K562 (cell line): Measurements from ENCODE around the gene TFAP2B. TPM values are rescaled to one million over a fixed set of nuclear protein-coding genes. Genes with fewer than 3 reads are reported as not detected.

Source experiments
- CREM ChIP-seq: IDR thresholded peaks from 2 replicates; pipeline ENCODE4 v1.6.1; 2014; ENCODE audit warnings: antibody characterized with exemption, low read depth
- PCBP1 ChIP-seq: fragments of 200-400 bp; formaldehyde crosslinking; IDR thresholded peaks from 2 replicates; pipeline ENCODE4 v1.6.1; 2018; ENCODE audit warnings: mild to moderate bottlenecking, low read depth, low read length; ENCODE audit not compliant: poor library complexity, severe bottlenecking
- SMARCC2 ChIP-seq: fragments of 450-650 bp; IDR thresholded peaks from 2 replicates; pipeline ENCODE4 v1.6.1; 2017; ENCODE audit warnings: antibody characterized with exemption, moderate library complexity, mild to moderate bottlenecking, low read depth
- ZNF644 ChIP-seq: fragments of 200-800 bp; sonication (Bioruptor generic); IDR thresholded peaks from 2 replicates; pipeline ENCODE4 v1.6.1; 2016; ENCODE audit warnings: low read depth, missing genetic modification characterization, missing compliant biosample characterization
- ZNF778 ChIP-seq: fragments of 450-650 bp; formaldehyde crosslinking; IDR thresholded peaks from 2 replicates; pipeline ENCODE4 v1.4.0; 2020; ENCODE audit warnings: mild to moderate bottlenecking, moderate library complexity
- polyA plus RNA-seq, 8 experiments: library from polyadenylated mRNA; depleted of rRNA in 4 of 8; stranded (reverse) in 5 of 8; unstranded in 3 of 8; fragments of >200 nt; fragmentation: Nextera tagmentation in 2 of 8; fragmentation: Illumina TruSeq in 1 of 8; extraction: Ambion mirVana in 2 of 8; extraction: Trizol in 1 of 8; gene quantifications; 2 replicates each; pipeline versions ENCODE4 v1.2.1 to v1.2.3, GENCODE V29; 2011 to 2014; ENCODE audit warnings: inconsistent platforms in 1 of 8, missing spikeins in 1 of 8
- total RNA-seq, 7 experiments: library from RNA; depleted of rRNA in 6 of 7; stranded (reverse); fragments of >200 nt in 6 of 7; fragmentation: Illumina TruSeq in 2 of 7; extraction: Trizol in 2 of 7; gene quantifications; 2 replicates each; pipeline versions ENCODE4 v1.2.1 to v1.2.3, GENCODE V29; 2011 to 2021; ENCODE audit warnings: low replicate concordance in 1 of 7
- TF ChIP-seq, protein P1 (sequence below): sonication (generic); formaldehyde crosslinking; IDR thresholded peaks from 2 replicates; pipeline ENCODE4 v1.8.0; 2022; ENCODE audit warnings: missing genetic modification reagents, mild to moderate bottlenecking, moderate library complexity, borderline replicate concordance
- TF ChIP-seq, protein P2 (sequence below): fragments of 150-350 bp; IDR thresholded peaks from 2 replicates; pipeline ENCODE4 v1.6.1; 2014; ENCODE audit warnings: low read depth, mild to moderate bottlenecking, low read length, borderline replicate concordance

The TFAP2B gene
- total and polyA plus RNA-seq, 9 of the 15 experiments (the other 6 are each of a cell fraction or from before 2014, with no cell fraction given), result not detected

DNA sequence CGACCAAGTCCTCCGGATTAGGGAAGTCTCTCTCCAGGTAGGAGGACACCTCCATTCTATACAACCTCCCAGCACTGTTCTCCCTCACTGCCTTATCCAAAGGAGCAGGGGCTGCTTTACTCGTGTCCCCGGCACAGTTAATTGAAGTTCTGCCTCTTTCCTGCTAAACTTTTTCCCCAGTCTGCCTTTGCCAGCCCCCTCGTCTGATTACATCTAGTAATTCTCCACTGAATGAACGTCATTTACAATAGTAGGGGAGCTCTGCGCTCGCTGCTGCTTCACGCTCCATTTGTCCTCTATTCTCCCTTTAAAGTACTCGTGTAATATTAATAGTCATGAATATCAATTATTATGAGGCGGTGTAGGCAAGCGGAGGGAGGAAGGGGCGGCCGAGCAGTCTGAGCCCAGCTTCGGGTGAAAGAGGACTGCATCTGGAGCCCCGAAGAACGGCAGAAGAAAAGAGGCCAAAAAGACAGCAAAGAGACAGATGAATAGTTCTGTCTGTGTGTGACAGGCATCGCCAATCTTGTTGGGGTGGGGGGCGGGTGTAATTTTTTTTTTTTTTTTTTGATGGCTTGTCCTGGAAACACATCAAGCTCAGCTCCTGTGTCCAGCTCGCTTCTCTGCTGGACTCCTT is 2.9 kb downstream of the TFAP2B start (continued):
- TF ChIP-seq ZNF778 (CRISPR knock-in tag) (no peak), ZNF644 (tag) (no peak), CREM (no peak), SMARCC2 (no peak), PCBP1 (no peak)
- TF ChIP-seq, protein P1, sequence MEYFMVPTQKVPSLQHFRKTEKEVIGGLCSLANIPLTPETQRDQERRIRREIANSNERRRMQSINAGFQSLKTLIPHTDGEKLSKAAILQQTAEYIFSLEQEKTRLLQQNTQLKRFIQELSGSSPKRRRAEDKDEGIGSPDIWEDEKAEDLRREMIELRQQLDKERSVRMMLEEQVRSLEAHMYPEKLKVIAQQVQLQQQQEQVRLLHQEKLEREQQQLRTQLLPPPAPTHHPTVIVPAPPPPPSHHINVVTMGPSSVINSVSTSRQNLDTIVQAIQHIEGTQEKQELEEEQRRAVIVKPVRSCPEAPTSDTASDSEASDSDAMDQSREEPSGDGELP (CRISPR knock-in tag), result no peak
- TF ChIP-seq, protein P2, sequence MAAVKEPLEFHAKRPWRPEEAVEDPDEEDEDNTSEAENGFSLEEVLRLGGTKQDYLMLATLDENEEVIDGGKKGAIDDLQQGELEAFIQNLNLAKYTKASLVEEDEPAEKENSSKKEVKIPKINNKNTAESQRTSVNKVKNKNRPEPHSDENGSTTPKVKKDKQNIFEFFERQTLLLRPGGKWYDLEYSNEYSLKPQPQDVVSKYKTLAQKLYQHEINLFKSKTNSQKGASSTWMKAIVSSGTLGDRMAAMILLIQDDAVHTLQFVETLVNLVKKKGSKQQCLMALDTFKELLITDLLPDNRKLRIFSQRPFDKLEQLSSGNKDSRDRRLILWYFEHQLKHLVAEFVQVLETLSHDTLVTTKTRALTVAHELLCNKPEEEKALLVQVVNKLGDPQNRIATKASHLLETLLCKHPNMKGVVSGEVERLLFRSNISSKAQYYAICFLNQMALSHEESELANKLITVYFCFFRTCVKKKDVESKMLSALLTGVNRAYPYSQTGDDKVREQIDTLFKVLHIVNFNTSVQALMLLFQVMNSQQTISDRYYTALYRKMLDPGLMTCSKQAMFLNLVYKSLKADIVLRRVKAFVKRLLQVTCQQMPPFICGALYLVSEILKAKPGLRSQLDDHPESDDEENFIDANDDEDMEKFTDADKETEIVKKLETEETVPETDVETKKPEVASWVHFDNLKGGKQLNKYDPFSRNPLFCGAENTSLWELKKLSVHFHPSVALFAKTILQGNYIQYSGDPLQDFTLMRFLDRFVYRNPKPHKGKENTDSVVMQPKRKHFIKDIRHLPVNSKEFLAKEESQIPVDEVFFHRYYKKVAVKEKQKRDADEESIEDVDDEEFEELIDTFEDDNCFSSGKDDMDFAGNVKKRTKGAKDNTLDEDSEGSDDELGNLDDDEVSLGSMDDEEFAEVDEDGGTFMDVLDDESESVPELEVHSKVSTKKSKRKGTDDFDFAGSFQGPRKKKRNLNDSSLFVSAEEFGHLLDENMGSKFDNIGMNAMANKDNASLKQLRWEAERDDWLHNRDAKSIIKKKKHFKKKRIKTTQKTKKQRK, result no peak
- TF ChIP-seq, all 486 proteins: peak for 0
